Activated CD8-positive, alpha-beta memory T cell treated with anti-CD3 and anti-CD28 coated beads, Interleukin-2, amount 50 U/mL, for 4 hours (primary cell): ENCODE results near the gene CACNA1B.

ENCODE experiments used
- DNase-seq: peaks from one replicate; pipeline ENCODE4 v3.0.0-alpha.2; 2020

Gene CACNA1B

GRCh38 chr9:138044485-138045383, 167.2 kb downstream of the CACNA1B start:
- no peak for DNase-seq

- DNase-seq = peak; percentile 9
Measured at GRCh38 chr9:138045541-138046490, 168.2 kb downstream of the CACNA1B start.

GRCh38 chr9:138046641-138047301, 169.2 kb downstream of the CACNA1B start:
- no peak for DNase-seq

DNA sequence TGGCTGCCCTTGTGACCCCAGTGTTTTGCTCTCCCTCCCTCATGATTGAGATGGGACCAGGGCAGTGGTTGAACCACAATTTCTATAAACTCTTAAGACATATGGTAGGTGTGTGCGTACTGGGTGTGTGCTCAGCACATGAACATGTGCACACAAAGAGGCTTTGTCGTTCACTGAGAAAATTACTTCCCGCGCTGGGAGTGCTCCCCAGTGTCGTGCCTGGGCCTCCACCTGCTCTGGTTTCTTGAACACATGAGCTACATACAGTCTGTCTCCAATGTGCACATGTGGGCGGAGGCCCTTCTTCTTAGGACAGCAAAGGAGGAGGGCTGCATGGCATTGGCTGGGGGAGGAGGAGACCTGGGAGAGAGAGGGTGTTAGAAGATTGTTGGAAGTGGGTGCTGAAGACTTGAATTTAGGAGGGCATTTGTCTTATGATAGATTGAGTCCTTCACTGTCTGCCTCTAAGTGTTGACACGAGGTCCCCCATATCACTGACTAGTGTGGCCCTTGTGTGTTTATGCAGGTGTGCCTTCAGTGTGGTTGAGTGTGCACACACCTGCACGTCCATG, 170.0 kb downstream of the CACNA1B start:
- DNase-seq = no peak

DNA sequence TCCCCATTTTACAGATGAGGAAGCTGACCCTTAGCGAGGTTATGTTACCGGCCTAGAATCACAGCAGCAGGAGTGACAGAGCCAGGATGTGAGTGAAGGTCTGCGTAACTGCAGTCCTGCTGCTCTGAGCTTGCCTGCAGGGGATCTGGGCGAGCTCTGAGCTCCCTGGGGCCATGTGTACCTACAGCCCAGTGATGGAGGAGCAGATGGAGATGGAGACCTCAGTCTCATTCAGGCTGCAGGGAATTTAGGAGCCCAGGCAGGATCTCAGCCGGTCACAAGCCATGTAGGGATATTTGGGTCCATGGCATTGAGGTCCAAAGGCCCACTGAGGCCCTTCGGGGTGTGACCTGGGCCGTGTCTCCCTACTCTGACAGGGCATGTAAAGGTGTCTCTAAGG, 170.6 kb downstream of the CACNA1B start:
- no peak for DNase-seq

GRCh38 chr9:138049085-138049778, 171.7 kb downstream of the CACNA1B start:
- peak; percentile 10 for DNase-seq

- no peak for DNase-seq
Measured at GRCh38 chr9:138049779-138050471, 172.3 kb downstream of the CACNA1B start.

- DNase-seq = no peak
Measured at GRCh38 chr9:138050472-138051330, 173.1 kb downstream of the CACNA1B start.

GRCh38 chr9:138051586-138052321, 174.2 kb downstream of the CACNA1B start:
- DNase-seq = no peak

DNA sequence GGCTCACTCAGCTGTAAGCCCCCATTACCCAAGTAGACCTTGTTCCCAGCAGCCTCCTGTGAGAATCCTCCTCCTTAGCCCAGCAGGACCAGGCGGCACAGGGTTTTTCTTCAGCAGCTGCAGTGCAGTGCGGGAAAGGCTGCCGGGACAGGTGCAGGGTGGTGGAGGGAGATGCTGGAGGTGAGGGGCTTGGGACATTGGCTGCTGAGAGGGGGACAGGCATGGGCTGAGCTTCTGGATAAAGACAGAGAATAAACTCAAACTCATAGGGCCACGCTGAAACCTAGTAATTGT, 174.7 kb downstream of the CACNA1B start:
- DNase-seq = no peak

DNA sequence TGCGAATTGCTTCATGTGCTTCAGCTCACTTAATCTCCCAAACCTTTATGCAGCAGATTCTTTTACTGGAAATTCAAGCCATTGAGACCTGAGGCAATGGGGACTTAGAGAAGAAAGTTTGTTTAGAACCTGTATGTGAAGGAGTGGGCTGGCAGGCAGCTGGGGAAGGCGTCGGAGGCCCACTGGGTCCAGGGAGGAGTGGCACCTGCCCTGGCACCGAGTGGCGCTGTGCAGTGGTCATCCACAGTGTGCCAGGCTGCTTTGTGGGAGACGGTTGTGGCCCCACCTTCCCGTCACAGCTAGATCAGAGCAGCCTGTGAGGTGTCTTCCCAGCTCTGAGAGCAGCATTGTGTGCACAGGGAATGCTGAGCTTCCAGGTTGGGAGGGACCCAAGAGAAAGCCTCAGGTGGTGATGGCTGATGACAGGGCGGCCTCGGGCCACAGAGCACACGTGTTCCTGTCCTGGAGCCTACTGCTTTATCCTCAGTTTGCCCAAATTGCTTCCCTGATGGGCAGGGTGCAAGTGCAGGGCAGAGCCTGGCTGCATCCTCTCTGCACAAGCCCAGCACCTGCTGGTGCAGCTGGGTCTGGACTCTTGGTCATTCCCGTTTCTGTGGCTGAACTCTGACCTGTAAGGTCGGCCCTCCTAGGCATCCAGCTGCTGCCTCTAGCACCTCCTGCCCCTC, 175.2 kb downstream of the CACNA1B start:
- no peak for DNase-seq

DNA sequence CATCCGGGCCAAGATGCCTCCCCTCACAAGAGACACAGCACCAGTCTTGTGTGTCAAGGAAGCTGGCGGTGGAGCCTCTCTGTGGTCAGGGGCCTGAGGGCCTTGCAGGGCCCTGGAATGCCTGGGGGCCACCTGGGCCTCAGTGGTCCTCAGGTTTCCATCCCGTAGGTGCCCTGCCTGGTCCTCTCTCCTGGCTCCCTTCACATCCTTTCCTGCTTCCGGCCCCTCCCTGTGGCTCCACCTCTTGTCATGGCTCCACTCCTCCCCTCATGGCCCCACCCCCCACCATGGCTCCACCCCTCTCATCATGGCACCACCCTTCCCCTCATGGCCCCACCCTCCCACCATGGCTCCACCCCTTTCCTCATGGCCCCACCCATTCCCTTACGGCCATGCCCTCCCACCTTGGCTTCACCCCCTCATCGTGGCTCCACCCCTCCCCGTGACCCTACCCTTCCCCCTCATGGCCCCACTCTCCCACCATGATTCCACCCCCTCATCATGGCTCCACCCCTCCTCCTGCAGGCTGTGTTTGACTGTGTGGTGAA, 175.8 kb downstream of the CACNA1B start:
- no peak for DNase-seq

GRCh38 chr9:138053996-138054752, 176.6 kb downstream of the CACNA1B start:
- no peak for DNase-seq

DNA sequence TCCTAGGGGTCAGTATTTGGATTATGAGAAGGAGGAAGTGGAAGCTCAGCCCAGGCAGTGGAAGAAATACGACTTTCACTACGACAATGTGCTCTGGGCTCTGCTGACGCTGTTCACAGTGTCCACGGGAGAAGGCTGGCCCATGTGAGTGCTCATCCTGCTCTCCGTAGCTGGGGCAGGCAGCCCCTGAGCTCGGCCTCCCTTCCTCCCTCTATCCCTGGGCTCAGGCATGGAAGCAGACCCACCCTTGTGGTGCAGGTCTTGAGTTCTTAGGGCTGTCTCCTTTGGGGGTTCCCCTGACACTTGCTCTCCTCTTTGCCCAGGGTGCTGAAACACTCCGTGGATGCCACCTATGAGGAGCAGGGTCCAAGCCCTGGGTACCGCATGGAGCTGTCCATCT, 180.1 kb downstream of the CACNA1B start:
- no peak for DNase-seq

- DNase-seq = no peak
Measured at GRCh38 chr9:138058181-138058580, 180.6 kb downstream of the CACNA1B start.

DNA sequence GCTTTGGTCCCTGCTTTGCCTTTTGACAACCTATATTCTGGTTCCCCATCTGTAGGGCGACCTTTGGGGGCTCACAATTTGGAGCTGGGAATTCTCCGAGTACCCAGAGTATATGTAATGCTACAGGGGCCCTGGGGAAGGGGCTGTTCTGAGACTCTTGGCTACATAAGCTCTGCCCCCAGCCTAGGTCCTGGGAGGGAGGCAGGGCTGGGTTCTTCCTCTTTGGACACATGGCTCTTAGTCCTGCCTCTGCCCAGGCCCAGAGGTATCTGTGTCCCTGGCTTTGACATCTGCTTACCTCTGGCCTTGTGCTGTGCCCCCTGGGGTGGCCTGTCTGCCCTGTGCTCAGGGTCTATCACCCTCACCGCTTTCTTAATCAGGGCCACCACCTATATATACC, 181.6 kb downstream of the CACNA1B start:
- DNase-seq = no peak

GRCh38 chr9:138060365-138060764, 182.8 kb downstream of the CACNA1B start:
- no peak for DNase-seq

GRCh38 chr9:138060881-138061280, 183.3 kb downstream of the CACNA1B start:
- no peak for DNase-seq
